Kasumi-1 (cell line): ENCODE data around the gene NUDT6.
"Not testable (repeated sequence)": the region's sequence is repeated elsewhere in the genome, so short reads cannot be mapped to it uniquely, and the experiment has no call there.

Experiments used
- DNase-seq, 2 experiments: peaks; one replicate each; lab custom pipeline; 2025; lab: John Stamatoyannopoulos, UW

The NUDT6 gene

GRCh38 chr4:122921971-122922876 lies at the start of gene NUDT6:
NUDT6 (minus strand) TSS chr4:122922597; CDS start chr4:122922572, 25 bp downstream.
- peak; percentile 41 to 50 for DNase-seq

- DNase-seq, result no peak
Observed at GRCh38 chr4:122968227-122968812, 45.9 kb upstream of the NUDT6 start.

- DNase-seq, result no peak
Observed at GRCh38 chr4:122967231-122967630, 44.8 kb upstream of the NUDT6 start.

DNA sequence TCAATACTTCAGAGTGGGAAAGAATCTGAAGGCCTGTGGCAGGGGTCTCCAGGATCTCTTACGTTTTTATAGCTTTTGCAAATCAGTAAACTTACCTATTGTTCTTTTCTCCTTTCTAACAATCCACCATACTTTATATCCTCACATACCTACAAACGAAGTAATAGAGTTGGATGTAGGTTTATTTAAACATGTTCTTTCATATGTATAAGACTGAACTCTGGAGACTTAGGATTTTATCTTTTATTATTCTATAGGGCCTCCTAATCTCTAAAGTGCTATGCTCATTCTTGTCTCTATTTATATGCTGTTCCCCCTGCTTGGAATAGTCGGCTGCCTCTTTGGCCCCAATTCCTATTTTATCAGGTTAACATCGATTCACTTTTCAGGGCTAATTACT lies 43.8 kb upstream of the NUDT6 start:
- no peak for DNase-seq

DNA sequence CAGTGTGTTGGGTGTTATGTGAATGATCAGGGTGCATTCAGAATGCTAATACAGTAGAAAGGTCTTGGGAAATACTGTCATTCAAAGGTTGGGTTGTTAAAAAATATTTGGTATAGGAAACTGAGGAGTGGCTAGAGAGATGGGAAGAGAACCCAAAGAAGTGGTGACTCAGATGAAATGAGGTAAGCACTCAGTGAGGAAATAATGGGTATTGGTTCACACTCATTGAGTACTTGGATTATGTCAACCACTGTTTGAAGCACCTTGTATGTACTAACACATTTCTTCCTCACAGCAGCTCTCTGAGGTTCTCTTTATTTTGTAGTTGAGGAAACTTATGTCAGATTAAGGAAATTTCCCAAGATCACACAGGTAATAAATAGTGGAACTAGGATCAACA lies 40.8 kb upstream of the NUDT6 start:
- DNase-seq, result no peak

- DNase-seq, result no peak
Observed at GRCh38 chr4:122960611-122961000, 38.2 kb upstream of the NUDT6 start.

GRCh38 chr4:122959981-122960610 lies 37.7 kb upstream of the NUDT6 start:
- no peak for DNase-seq

DNA sequence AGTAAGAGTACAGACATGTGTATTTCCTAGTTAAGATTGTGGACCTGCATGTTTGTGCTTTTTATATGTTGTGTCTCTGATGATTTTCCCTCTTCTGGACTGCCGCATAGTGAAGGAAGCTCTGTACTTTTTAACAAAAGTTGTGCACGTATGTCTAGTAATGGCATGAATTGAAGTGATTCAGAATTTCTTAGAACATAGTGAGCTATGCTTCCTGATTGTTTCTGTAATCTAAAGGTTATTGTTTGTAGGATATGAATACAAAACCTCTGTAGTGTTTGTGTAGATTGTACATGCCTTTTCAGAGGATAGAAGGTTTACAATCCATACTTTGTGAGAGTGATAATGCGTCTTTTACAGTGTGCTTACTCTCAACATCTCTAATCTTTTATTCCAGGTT lies 37.0 kb upstream of the NUDT6 start:
- no peak for DNase-seq

DNA sequence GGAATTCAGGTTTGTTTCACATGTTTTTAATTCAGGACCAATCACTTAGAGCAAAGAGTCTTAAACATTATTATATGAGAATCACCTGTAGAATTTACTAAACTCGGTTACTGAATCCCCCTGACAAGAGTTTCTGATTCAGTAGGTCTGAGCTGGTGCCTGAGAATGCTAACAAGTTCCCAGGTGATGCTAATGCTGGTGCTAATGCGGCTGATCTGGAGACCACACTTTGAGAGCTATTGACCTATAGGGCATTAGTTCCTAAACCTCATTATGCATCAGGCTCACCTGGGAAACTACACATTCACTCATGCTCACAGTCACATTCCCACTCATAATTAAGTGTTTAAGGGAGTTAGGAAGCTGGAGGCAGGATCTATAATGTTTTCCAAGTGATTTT lies 36.1 kb upstream of the NUDT6 start:
- DNase-seq, result no peak

DNA sequence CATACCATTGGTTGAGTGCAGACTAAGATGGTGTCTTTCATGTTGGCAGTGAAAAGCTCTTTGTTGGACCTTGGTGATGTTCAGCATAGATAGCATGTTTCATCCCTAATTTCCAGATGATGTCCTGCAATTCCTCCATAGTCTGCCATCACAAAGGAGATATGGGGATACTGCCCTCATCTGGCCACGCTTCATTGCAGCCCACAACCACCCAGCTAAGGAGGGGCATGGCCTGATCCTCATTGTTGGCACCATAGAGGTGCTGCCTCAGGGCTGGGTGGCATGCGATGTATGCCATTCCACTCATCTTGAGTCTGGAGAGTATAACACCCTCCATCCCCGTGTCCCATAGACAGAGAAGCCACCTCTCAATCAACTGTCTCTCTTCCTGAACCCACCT lies 31.5 kb upstream of the NUDT6 start:
- DNase-seq, result no peak

GRCh38 chr4:122952028-122952427 lies 29.6 kb upstream of the NUDT6 start:
- DNase-seq, result no peak

DNA sequence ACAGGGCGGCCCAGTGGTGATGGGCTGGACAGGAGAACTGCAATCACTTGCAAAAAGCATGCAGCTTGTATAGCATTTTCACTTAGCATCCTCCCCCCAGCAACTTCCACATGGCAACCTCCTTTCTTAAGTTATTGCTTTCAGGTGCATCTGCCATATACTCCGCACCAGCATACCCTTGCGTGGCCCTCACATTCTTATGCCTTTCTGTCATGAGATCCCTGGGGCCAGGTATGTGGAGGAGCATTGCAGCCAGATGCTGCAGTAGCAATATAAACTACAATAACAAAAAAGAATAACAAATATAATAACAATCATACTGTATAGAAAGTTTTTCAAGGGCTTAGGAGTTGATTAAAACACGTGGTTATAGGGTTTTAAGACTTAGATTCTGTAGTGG lies 26.3 kb upstream of the NUDT6 start:
- DNase-seq, result no peak

DNA sequence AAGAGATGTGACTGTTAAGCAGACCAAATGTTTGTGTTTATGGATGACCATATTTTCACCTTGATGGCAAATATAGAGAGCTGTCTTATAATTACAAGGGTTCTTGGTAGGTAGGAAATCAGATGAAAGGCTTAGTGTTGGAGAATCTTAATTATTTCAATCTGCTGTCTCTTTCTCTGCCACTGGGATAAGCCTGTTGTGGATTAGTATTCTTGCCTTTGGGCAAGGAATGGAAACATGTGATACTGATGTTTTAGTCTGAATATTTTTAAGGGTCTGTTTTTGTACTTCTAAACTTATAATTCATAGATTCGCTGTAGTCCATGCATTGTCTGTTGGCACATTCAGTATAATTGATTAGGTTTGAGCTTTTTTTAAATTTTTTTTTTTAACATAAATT lies 23.7 kb upstream of the NUDT6 start:
- no peak for DNase-seq

GRCh38 chr4:122945136-122945535 lies 22.7 kb upstream of the NUDT6 start:
- DNase-seq, result not testable (repeated sequence)

GRCh38 chr4:122932763-122933162 lies 10.4 kb upstream of the NUDT6 start:
- DNase-seq, result no peak

GRCh38 chr4:122930862-122931261 lies 8.5 kb upstream of the NUDT6 start:
- peak; percentile 62 to 77 for DNase-seq

- DNase-seq, result no peak
Observed at GRCh38 chr4:122928930-122929329, 6.5 kb upstream of the NUDT6 start.

DNA sequence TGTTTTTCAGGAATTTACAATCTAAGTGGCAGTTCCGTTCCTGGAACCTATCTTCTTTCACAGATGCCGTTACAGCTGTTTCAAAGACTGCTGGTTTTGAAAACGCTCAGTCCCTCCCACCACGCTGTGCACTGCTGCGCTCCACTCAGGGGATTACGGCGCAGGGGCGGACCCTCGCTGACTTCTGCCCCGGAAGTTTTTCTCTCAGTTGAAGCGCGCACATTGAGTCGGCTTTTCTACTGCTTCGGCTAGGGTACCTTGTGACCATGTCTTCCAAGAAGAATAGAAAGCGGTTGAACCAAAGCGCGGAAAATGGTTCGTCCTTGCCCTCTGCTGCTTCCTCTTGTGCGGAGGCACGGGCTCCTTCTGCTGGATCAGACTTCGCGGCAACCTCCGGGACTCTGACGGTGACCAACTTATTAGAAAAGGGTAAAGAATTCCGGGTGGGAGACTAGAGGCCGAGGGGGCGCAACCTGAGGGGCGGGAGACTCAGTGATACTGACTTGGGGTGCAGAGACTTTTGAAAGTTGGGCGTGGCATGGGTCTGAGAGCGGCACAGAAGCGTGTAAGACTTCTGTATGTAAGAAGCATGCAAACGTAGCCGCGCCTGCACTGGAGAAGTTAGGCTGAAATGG lies 597 bp upstream of the NUDT6 start:
- peak; percentile 88 to 91 for DNase-seq

DNA sequence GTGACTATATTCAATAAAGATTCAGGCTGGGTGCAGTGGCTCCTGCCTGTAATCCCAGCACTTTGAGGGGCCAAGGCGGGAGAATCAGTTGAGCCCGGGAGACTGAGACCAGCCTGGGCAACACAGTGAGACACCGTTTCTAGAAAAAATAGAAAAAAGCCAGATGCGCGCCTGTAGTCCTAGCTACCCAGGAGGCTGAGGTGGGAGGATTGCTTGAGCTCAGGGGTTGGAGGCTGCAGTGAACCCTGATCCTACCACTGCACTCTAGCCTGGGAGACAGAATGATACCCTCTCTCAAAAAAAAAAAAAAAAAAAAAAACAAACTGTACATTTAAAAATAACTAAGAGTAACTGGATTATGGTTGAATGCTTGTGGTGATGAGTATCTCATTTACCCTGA lies 1.1 kb downstream of the NUDT6 start:
- DNase-seq, result no peak

GRCh38 chr4:122920473-122920872 lies 1.9 kb downstream of the NUDT6 start:
- no peak for DNase-seq

- no peak for DNase-seq
Observed at GRCh38 chr4:122917731-122918130, 4.7 kb downstream of the NUDT6 start.

- no peak for DNase-seq
Observed at GRCh38 chr4:122914938-122915337, 7.5 kb downstream of the NUDT6 start.
